Keratinocyte (primary cell): ENCODE measurements around the gene HMCN2. TPM values are rescaled to one million over a fixed set of nuclear protein-coding genes. Genes with fewer than 3 reads are reported as not detected.

Source experiments
- DNase-seq: peaks from one replicate; pipeline ENCODE4 v3.0.0-alpha.2; 2011; ENCODE audit warnings: low read depth, missing footprints, low spot score
- FAIRE-seq: peaks from 2 replicates; lab custom pipeline; 2011; peaks lifted over from hg19 to GRCh38; lab: Jason Lieb, UNC
- H2AFZ ChIP-seq: 2 replicates; pipeline ENCODE4 v1.6.0; 2012; ENCODE audit warnings: low read length, control low read depth, inconsistent platforms; ENCODE audit not compliant: control insufficient read depth
- H3K27ac ChIP-seq: 2 replicates; pipeline ENCODE4 v1.5.1; 2011; ENCODE audit warnings: low read length; ENCODE audit not compliant: control insufficient read depth, insufficient read depth
- H3K27me3 ChIP-seq: 3 replicates; pipeline ENCODE4 v1.6.0; 2011; ENCODE audit warnings: low read length; ENCODE audit not compliant: control insufficient read depth, insufficient read depth; ENCODE audit errors: extremely low read depth
- H3K36me3 ChIP-seq, 2 experiments: 2 replicates in 1 of 2; 3 replicates in 1 of 2; pipeline ENCODE4 v1.5.1; 2011; ENCODE audit warnings: low read length in 2 of 2, mild to moderate bottlenecking in 1 of 2; ENCODE audit not compliant: control insufficient read depth in 2 of 2, insufficient read depth in 2 of 2; ENCODE audit errors: extremely low read depth in 1 of 2
- H3K4me1 ChIP-seq: 3 replicates; pipeline ENCODE4 v1.5.1; 2011; ENCODE audit warnings: low read length; ENCODE audit not compliant: control insufficient read depth, insufficient read depth; ENCODE audit errors: extremely low read depth
- H3K4me2 ChIP-seq: 3 replicates; pipeline ENCODE4 v1.6.0; 2011; ENCODE audit warnings: low read depth, low read length; ENCODE audit not compliant: control insufficient read depth, insufficient read depth; ENCODE audit errors: extremely low read depth
- H3K4me3 ChIP-seq, 3 experiments: fragments of 200-600 bp in 1 of 3; sonication (generic) in 1 of 3; 2 replicates in 2 of 3; 3 replicates in 1 of 3; pipeline ENCODE4 v1.5.1; 2011 to 2016; ENCODE audit warnings: low read length in 3 of 3, mild to moderate bottlenecking in 3 of 3, control low read depth in 2 of 3, inconsistent platforms in 1 of 3, low read depth in 1 of 3, mixed read lengths in 1 of 3, mixed run types in 1 of 3, moderate library complexity in 1 of 3; ENCODE audit not compliant: control insufficient read depth in 2 of 3, insufficient read depth in 2 of 3; ENCODE audit errors: extremely low read depth in 1 of 3
- H3K79me2 ChIP-seq: 2 replicates; pipeline ENCODE4 v1.6.0; 2012; ENCODE audit warnings: low read length; ENCODE audit not compliant: control insufficient read depth, insufficient read depth
- H3K9ac ChIP-seq: 3 replicates; pipeline ENCODE4 v1.6.0; 2011; ENCODE audit warnings: low read length; ENCODE audit not compliant: control insufficient read depth, insufficient read depth; ENCODE audit errors: extremely low read depth
- H3K9me1 ChIP-seq: 3 replicates; pipeline ENCODE4 v1.6.0; 2011; ENCODE audit warnings: low read length; ENCODE audit not compliant: control insufficient read depth, insufficient read depth; ENCODE audit errors: extremely low read depth
- H3K9me3 ChIP-seq: 2 replicates; pipeline ENCODE4 v1.5.1; 2012; ENCODE audit warnings: low read depth, low read length; ENCODE audit not compliant: control insufficient read depth
- H4K20me1 ChIP-seq: 3 replicates; pipeline ENCODE4 v1.6.0; 2011; ENCODE audit warnings: low read length; ENCODE audit not compliant: control insufficient read depth, insufficient read depth; ENCODE audit errors: extremely low read depth
- EZH2 ChIP-seq: IDR thresholded peaks from one replicate; pipeline ENCODE4 v1.6.1; 2012; ENCODE audit warnings: inconsistent platforms, mild to moderate bottlenecking, low read length, moderate library complexity
- dilution Hi-C: fragments of 300-500 bp; cut with MboI; formaldehyde crosslinking; loops from one replicate; pipeline ENCODE4 v1.7.0; 2020; ENCODE audit warnings: low sequenced_read_pairs; ENCODE audit not compliant: extremely low pct_ligation_motif_present
- polyA plus RNA-seq, 5 experiments: library from polyadenylated mRNA; depleted of rRNA in 3 of 5; stranded (reverse) in 3 of 5; stranded (forward) in 1 of 5; unstranded in 1 of 5; fragments of >200 nt; gene quantifications; 1 replicate in 1 of 5; 2 replicates in 3 of 5; 3 replicates in 1 of 5; pipeline versions ENCODE4 v1.2.1 to v1.2.3, GENCODE V29; 2011 to 2012; ENCODE audit warnings: missing spikeins in 2 of 5, low read depth in 1 of 5, low replicate concordance in 1 of 5
- TF ChIP-seq, protein P1 (sequence below), 3 experiments: IDR thresholded peaks in 1 of 3; conservative IDR thresholded peaks in 1 of 3; optimal IDR thresholded peaks in 1 of 3; 2 replicates in 2 of 3; 3 replicates in 1 of 3; pipeline versions ENCODE3 to v1.5.1; 2011; ENCODE audit warnings: low read length in 3 of 3, mild to moderate bottlenecking in 3 of 3, moderate library complexity in 2 of 3, control low read depth in 1 of 3, inconsistent platforms in 1 of 3; ENCODE audit not compliant: insufficient read depth in 2 of 3; ENCODE audit errors: extremely low read depth in 1 of 3

Gene HMCN2
- polyA plus RNA-seq, 1 donor (not counting 4 experiments of a cell fraction or from before 2014, with no cell fraction given), result not detected

GRCh38 chr9:130323051-130323745 is 57.6 kb downstream of the HMCN2 start:
- Histone ChIP-seq H3K79me2 (no peaks in the 10 kb centered on the region), H3K27ac (no peak overlapping the region), H3K9ac (no peak overlapping the region), H3K27me3 (peaks cover 54% of the 10 kb centered on the region), H3K9me3 (no peaks in the 10 kb centered on the region), H3K36me3 (no peaks in the 10 kb centered on the region), H3K9me1 (no peaks in the 10 kb centered on the region), H3K4me2 (no peak overlapping the region), H2AFZ (no peak overlapping the region), H3K4me3 (no peak overlapping the region), H4K20me1 (no peaks in the 10 kb centered on the region), H3K4me1 (no peaks in the 10 kb centered on the region)
- dilution Hi-C loops, result no loop called here
- DNase-seq, result no peak
- FAIRE-seq, result no peak
- TF ChIP-seq, protein P1, sequence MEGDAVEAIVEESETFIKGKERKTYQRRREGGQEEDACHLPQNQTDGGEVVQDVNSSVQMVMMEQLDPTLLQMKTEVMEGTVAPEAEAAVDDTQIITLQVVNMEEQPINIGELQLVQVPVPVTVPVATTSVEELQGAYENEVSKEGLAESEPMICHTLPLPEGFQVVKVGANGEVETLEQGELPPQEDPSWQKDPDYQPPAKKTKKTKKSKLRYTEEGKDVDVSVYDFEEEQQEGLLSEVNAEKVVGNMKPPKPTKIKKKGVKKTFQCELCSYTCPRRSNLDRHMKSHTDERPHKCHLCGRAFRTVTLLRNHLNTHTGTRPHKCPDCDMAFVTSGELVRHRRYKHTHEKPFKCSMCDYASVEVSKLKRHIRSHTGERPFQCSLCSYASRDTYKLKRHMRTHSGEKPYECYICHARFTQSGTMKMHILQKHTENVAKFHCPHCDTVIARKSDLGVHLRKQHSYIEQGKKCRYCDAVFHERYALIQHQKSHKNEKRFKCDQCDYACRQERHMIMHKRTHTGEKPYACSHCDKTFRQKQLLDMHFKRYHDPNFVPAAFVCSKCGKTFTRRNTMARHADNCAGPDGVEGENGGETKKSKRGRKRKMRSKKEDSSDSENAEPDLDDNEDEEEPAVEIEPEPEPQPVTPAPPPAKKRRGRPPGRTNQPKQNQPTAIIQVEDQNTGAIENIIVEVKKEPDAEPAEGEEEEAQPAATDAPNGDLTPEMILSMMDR (optimal IDR thresholded peaks at IDR 0.05 in 1 of 3, IDR thresholded peaks at IDR 0.05 in 1 of 3, conservative IDR thresholded peaks at IDR 0.05 in 1 of 3; ENCODE audit: extremely low read depth in 1 of 3, insufficient read depth in 2 of 3, low read length in 3 of 3), result no peak
- TF ChIP-seq EZH2, result no peak

DNA sequence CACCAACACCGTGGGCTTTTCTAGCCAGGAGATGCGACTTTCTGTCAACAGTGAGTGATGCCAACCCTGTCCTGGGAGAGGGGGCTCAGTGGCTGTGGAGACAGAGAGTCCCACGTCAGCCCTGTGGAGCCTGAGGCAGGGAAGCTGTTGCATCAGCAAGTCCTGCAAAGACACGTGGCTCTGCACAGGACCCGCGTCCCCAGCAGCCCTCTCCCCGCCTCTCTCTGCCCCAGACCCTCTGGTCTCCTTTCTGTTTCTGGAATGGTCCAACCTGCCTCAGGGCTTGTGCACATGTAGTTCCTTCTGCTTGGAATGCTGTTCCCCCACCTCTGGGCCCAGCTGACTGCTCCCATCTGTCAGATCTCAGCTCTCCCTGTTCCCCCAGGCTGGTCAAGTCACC is 60.4 kb downstream of the HMCN2 start:
- H2AFZ ChIP-seq, result no peak overlapping the region
- FAIRE-seq (no peak), DNase-seq (no peak)
- H3K9me1 ChIP-seq, result no peaks in the 10 kb centered on the region
- H3K9me3 ChIP-seq, result no peaks in the 10 kb centered on the region
- peaks cover 52% of the 10 kb centered on the region for H3K27me3 ChIP-seq
- H3K9ac ChIP-seq, result no peak overlapping the region
- H3K36me3 ChIP-seq, result no peaks in the 10 kb centered on the region
- no peak for TF ChIP-seq EZH2
- TF ChIP-seq, protein P1 (optimal IDR thresholded peaks at IDR 0.05 in 1 of 3, IDR thresholded peaks at IDR 0.05 in 1 of 3, conservative IDR thresholded peaks at IDR 0.05 in 1 of 3; ENCODE audit: extremely low read depth in 1 of 3, insufficient read depth in 2 of 3, low read length in 3 of 3), result no peak
- dilution Hi-C loops, result no loop called here
- peaks cover 5% of the 10 kb centered on the region for H3K4me1 ChIP-seq
- H3K4me2 ChIP-seq, result no peak overlapping the region
- H3K27ac ChIP-seq, result no peak overlapping the region
- no peaks in the 10 kb centered on the region for H3K79me2 ChIP-seq
- no peaks in the 10 kb centered on the region for H4K20me1 ChIP-seq
- no peak overlapping the region for H3K4me3 ChIP-seq
